Testis (tissue), 2 donors: ENCODE results near the gene HSF2.

Experiments used
- CTCF ChIP-seq, 3 experiments: fragments of 450-650 bp in 2 of 3; fragments of 200-600 bp in 1 of 3; sonication (generic) in 1 of 3; IDR thresholded peaks; one replicate each; pipeline ENCODE4 v1.5.1; 2016 to 2019; ENCODE audit warnings: antibody characterized with exemption in 3 of 3, mild to moderate bottlenecking in 2 of 3, moderate library complexity in 1 of 3
- POLR2A ChIP-seq: fragments of 450-650 bp; IDR thresholded peaks from one replicate; pipeline ENCODE4 v1.6.1; 2017; ENCODE audit warnings: antibody characterized with exemption, mild to moderate bottlenecking, moderate library complexity

GRCh38 chr6:122454673-122455072, 55.2 kb downstream of the HSF2 start:
- TF ChIP-seq CTCF (IDR thresholded peaks at IDR 0.05) (no peak), POLR2A (no peak)
